ENCODE measurements around the gene ANGPTL8.

ANGPTL8 gene

DNA sequence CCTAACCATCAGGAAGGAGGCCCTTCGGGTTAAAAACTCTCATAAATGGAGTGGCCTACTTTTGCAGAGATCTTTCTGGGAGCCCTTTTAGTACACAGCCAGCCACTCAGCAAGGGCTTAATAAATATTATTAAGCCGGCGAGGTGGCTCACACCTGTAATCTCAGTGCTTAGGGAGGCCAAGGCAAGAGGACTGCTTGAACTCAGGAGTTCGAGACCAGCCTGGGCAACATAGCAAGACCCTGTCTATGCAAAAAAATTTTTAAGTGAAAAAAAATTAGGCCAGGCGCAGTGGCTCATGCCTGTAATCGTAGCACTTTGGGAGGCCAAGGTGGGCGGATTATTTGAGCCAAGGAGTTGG is 41.3 kb upstream of the ANGPTL8 start:
- Mint-ChIP-seq H3K27me3 (ENCODE audit: low read depth, poor library complexity) (peaks cover 7% of the 10 kb centered on the region), H3K27ac (no peak overlapping the region), H3K4me1 (peaks cover 14% of the 10 kb centered on the region), H3K9me3 (no peaks in the 10 kb centered on the region), H3K4me3 (peak overlapping the region; percentile 80), H3K36me3 (ENCODE audit: low read depth) (no peaks in the 10 kb centered on the region)
- TF ChIP-seq, protein P1, sequence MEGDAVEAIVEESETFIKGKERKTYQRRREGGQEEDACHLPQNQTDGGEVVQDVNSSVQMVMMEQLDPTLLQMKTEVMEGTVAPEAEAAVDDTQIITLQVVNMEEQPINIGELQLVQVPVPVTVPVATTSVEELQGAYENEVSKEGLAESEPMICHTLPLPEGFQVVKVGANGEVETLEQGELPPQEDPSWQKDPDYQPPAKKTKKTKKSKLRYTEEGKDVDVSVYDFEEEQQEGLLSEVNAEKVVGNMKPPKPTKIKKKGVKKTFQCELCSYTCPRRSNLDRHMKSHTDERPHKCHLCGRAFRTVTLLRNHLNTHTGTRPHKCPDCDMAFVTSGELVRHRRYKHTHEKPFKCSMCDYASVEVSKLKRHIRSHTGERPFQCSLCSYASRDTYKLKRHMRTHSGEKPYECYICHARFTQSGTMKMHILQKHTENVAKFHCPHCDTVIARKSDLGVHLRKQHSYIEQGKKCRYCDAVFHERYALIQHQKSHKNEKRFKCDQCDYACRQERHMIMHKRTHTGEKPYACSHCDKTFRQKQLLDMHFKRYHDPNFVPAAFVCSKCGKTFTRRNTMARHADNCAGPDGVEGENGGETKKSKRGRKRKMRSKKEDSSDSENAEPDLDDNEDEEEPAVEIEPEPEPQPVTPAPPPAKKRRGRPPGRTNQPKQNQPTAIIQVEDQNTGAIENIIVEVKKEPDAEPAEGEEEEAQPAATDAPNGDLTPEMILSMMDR (IDR thresholded peaks at IDR 0.05), result no peak
- DNase-seq, result no peak

DNA sequence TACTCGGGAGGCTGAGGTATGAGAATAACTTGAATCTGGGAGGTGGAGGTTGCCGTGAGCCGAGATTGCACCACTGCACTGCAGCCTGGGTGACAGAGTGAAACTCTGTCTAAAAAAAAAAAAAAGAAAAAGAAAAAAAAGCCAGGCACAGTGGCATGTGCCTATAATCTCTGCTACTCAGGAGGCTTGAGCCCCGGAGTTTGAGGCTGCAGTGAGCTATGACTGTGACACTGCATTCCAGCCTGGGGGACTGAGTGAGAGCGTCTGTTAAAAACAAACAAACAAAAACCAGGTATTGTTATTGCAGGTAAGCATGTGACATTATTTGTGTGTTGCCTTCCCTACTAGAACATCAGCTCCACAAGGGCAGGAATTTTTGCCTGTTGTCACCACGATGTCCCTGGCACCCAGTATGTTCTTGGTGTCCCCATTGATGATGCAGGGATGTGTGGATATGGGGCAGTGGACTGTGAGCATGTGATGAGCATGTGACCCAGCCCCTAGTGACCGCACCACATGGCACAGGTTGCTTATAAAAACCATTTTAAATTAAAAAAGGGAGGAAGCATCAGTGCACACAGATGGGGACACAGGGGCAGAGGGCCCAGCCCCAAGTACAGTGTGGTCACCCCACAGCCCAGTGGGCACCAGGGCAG is 40.5 kb upstream of the ANGPTL8 start:
- Mint-ChIP-seq H3K27ac (no peak overlapping the region), H3K36me3 (ENCODE audit: low read depth) (no peaks in the 10 kb centered on the region), H3K4me3 (peak overlapping the region; percentile 52)

GRCh38 chr19:11199517-11199916 is 39.9 kb upstream of the ANGPTL8 start:
- no peaks in the 10 kb centered on the region for H3K36me3 Mint-ChIP-seq (ENCODE audit: low read depth)
- H3K27me3 Mint-ChIP-seq (ENCODE audit: low read depth, poor library complexity), result peaks cover 11% of the 10 kb centered on the region
- DNase-seq, result no peak
- no peak overlapping the region for H3K27ac Mint-ChIP-seq
- TF ChIP-seq, protein P1 (IDR thresholded peaks at IDR 0.05), result no peak
- H3K4me1 Mint-ChIP-seq, result peaks cover 20% of the 10 kb centered on the region
- no peak overlapping the region for H3K4me3 Mint-ChIP-seq
- no peaks in the 10 kb centered on the region for H3K9me3 Mint-ChIP-seq

More for the DNA sequence above, 40.5 kb upstream of the ANGPTL8 start:
- Mint-ChIP-seq H3K9me3 (no peaks in the 10 kb centered on the region), H3K27me3 (ENCODE audit: low read depth, poor library complexity) (peaks cover 11% of the 10 kb centered on the region), H3K4me1 (peaks cover 20% of the 10 kb centered on the region)
- DNase-seq, result no peak
- TF ChIP-seq, protein P1 (IDR thresholded peaks at IDR 0.05), result no peak

GRCh38 chr19:11200015-11200574 is 39.3 kb upstream of the ANGPTL8 start:
- no peak for DNase-seq
- H3K27me3 Mint-ChIP-seq (ENCODE audit: low read depth, poor library complexity), result peaks cover 11% of the 10 kb centered on the region
- TF ChIP-seq, protein P1 (IDR thresholded peaks at IDR 0.05), result no peak
- no peak overlapping the region for H3K27ac Mint-ChIP-seq
- no peak overlapping the region for H3K4me3 Mint-ChIP-seq
- no peaks in the 10 kb centered on the region for H3K36me3 Mint-ChIP-seq (ENCODE audit: low read depth)
- H3K4me1 Mint-ChIP-seq, result peaks cover 20% of the 10 kb centered on the region
- H3K9me3 Mint-ChIP-seq, result no peaks in the 10 kb centered on the region

- DNase-seq, result no peak
- Mint-ChIP-seq H3K4me3 (no peak overlapping the region), H3K9me3 (no peaks in the 10 kb centered on the region), H3K36me3 (ENCODE audit: low read depth) (peaks cover 2% of the 10 kb centered on the region), H3K27ac (no peak overlapping the region), H3K4me1 (peaks cover 14% of the 10 kb centered on the region), H3K27me3 (ENCODE audit: low read depth, poor library complexity) (peaks cover 11% of the 10 kb centered on the region)
- TF ChIP-seq, protein P1 (IDR thresholded peaks at IDR 0.05), result no peak
These were observed 38.5 kb upstream of the ANGPTL8 start for GRCh38 chr19:11200931-11201330.

DNA sequence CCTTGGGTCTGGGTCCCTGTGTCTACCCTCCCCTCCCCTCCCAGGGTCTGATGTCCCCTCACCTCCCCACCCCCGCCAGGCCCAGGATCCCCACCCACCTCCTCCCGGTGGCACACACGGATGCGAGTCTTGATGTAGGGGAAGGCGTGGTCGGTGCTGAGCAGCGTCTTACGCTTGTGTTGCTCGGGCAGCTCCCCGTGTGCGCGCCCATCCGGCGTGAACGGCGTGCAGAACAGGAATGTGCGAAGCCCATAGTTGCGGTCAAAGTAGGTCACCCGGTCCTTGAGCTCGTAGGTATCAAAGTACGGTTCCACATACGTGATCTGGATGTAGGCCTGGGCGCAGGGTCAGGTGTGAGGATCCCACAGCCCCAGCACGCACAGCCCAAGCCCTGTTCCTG is 37.6 kb upstream of the ANGPTL8 start:
- H3K4me1 Mint-ChIP-seq, result peaks cover 9% of the 10 kb centered on the region
- H3K36me3 Mint-ChIP-seq (ENCODE audit: low read depth), result peaks cover 9% of the 10 kb centered on the region
- H3K27me3 Mint-ChIP-seq (ENCODE audit: low read depth, poor library complexity), result peaks cover 11% of the 10 kb centered on the region
- H3K4me3 Mint-ChIP-seq, result no peak overlapping the region
- no peak for DNase-seq
- H3K9me3 Mint-ChIP-seq, result no peaks in the 10 kb centered on the region
- no peak overlapping the region for H3K27ac Mint-ChIP-seq
- TF ChIP-seq, protein P1 (IDR thresholded peaks at IDR 0.05), result no peak

All from nephron progenitor cell (in vitro differentiated cells).